Caco-2 (cell line): ENCODE data around the gene ACAP3. TPM values are rescaled to one million over a fixed set of nuclear protein-coding genes. Genes with fewer than 3 reads are reported as not detected.

Source experiments
- BruUV-seq: library from RNA; stranded (reverse); fragments of 400-500 nt; replicated peaks from 2 replicates; lab custom pipeline; 2021; lab: Mats Ljungman, UMichigan
- CTCF ChIA-PET: fragments of 300-600 bp; sonication (Branson Sonifier 250); formaldehyde crosslinking; loops from one replicate; lab custom pipeline; 2022; ENCODE audit warnings: antibody characterized with exemption; lab: Charles Lee
- POLR2A ChIA-PET: fragments of 300-600 bp; sonication (Branson Sonifier 250); formaldehyde crosslinking; loops from one replicate; lab custom pipeline; 2022; ENCODE audit warnings: antibody characterized with exemption; lab: Charles Lee
- DNase-seq, 2 experiments: peaks; one replicate each; pipeline versions ENCODE4 v3.0.0 to v3.0.0-alpha.2; 2020 to 2022
- H3K27me3 ChIP-seq: replicated peaks from 2 replicates; pipeline ENCODE4 v1.6.0; 2011; ENCODE audit warnings: low read length; ENCODE audit not compliant: control insufficient read depth, insufficient read depth
- H3K36me3 ChIP-seq: 2 replicates; pipeline ENCODE4 v1.5.1; 2011; ENCODE audit warnings: low read length; ENCODE audit not compliant: control insufficient read depth, insufficient read depth
- H3K4me1 ChIP-seq: fragments of 250-450 bp; sonication (Bioruptor Pico); 2 replicates; pipeline ENCODE4 v1.5.1; 2020; ENCODE audit warnings: mild to moderate bottlenecking
- H3K4me3 ChIP-seq: 2 replicates; pipeline ENCODE4 v1.5.1; 2011; ENCODE audit warnings: low read depth, mild to moderate bottlenecking, control low read depth, low read length
- H3K9me3 ChIP-seq: fragments of 250-450 bp; sonication (Bioruptor Pico); 2 replicates; pipeline ENCODE4 v1.5.1; 2020; ENCODE audit warnings: mild to moderate bottlenecking, moderate library complexity
- H3K27ac Mint-ChIP-seq: one replicate; pipeline ENCODE4 v1.8.0; 2022; ENCODE audit warnings: mixed read lengths; ENCODE audit not compliant: unreplicated experiment
- H3K27me3 Mint-ChIP-seq: one replicate; pipeline ENCODE4 v1.8.0; 2022; ENCODE audit warnings: mixed read lengths; ENCODE audit not compliant: insufficient read depth, unreplicated experiment
- H3K36me3 Mint-ChIP-seq: one replicate; pipeline ENCODE4 v1.8.0; 2022; ENCODE audit warnings: mild to moderate bottlenecking, mixed read lengths; ENCODE audit not compliant: insufficient read depth, unreplicated experiment
- H3K4me1 Mint-ChIP-seq: one replicate; pipeline ENCODE4 v1.8.0; 2022; ENCODE audit warnings: low read depth, mixed read lengths; ENCODE audit not compliant: unreplicated experiment
- H3K4me3 Mint-ChIP-seq: one replicate; pipeline ENCODE4 v1.8.0; 2022; ENCODE audit warnings: mild to moderate bottlenecking, moderate library complexity, mixed read lengths; ENCODE audit not compliant: unreplicated experiment
- H3K9me3 Mint-ChIP-seq: one replicate; pipeline ENCODE4 v1.8.0; 2022; ENCODE audit warnings: mixed read lengths; ENCODE audit not compliant: unreplicated experiment
- intact Hi-C: fragments of 100-400 bp; cut with micrococcal nuclease; formaldehyde crosslinking; loops from one replicate; pipeline ENCODE4 v1.10.0; 2022; ENCODE audit not compliant: unreplicated experiment
- total RNA-seq: library from RNA; stranded (reverse); gene quantifications from 2 replicates; pipeline ENCODE4 v1.2.3, GENCODE V29; 2022
- TF ChIP-seq, protein P1 (sequence below), 2 experiments: fragments of 200-600 bp in 1 of 2; IDR thresholded peaks; 1 replicate in 1 of 2; 2 replicates in 1 of 2; pipeline versions ENCODE4 v1.5.1 to v1.8.0; 2011 to 2022; ENCODE audit warnings: antibody characterized with exemption in 1 of 2, control low read depth in 1 of 2, inconsistent platforms in 1 of 2, low read depth in 1 of 2, low read length in 1 of 2, mild to moderate bottlenecking in 1 of 2, moderate library complexity in 1 of 2; ENCODE audit not compliant: insufficient read depth in 1 of 2, severe bottlenecking in 1 of 2, unreplicated experiment in 1 of 2

ACAP3 gene
- total RNA-seq, 1 experiment from 2014 or later: 46.6 TPM

DNA sequence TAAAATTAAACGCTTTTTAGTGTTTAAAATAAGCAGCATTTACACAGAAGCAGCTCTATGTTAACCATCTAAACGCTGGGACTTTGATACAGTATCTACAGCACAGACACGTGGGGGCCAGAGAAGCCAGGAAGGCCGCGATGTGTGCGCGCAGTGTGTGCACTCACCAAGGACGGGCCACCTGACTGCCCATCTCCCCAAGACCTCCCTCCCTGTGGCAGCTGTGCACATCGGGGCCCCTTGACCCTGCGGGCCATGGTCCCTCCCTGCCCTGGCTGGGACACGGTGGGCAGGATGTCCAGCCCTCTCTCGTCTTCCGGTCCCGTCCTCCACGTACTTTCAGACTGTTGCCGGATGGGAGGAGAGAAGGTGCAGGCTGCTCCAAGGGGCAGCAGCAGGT, 27.6 kb upstream of the ACAP3 start:
- peaks cover 44% of the 10 kb centered on the region for H3K36me3 Mint-ChIP-seq
- Histone ChIP-seq H3K4me1 (no peaks in the 10 kb centered on the region), H3K36me3 (no peaks in the 10 kb centered on the region), H3K4me3 (no peak overlapping the region), H3K9me3 (no peaks in the 10 kb centered on the region), H3K27me3 (no peaks in the 10 kb centered on the region)
- ChIA-PET CTCF (no interaction called here), POLR2A (no interaction called here)
- no peak for DNase-seq
- intact Hi-C loops: no loop called here
- no peaks in the 10 kb centered on the region for H3K27me3 Mint-ChIP-seq
- no peaks in the 10 kb centered on the region for H3K9me3 Mint-ChIP-seq
- H3K27ac Mint-ChIP-seq: no peak overlapping the region
- no TSS peak for BruUV-seq
- TF ChIP-seq, protein P1, sequence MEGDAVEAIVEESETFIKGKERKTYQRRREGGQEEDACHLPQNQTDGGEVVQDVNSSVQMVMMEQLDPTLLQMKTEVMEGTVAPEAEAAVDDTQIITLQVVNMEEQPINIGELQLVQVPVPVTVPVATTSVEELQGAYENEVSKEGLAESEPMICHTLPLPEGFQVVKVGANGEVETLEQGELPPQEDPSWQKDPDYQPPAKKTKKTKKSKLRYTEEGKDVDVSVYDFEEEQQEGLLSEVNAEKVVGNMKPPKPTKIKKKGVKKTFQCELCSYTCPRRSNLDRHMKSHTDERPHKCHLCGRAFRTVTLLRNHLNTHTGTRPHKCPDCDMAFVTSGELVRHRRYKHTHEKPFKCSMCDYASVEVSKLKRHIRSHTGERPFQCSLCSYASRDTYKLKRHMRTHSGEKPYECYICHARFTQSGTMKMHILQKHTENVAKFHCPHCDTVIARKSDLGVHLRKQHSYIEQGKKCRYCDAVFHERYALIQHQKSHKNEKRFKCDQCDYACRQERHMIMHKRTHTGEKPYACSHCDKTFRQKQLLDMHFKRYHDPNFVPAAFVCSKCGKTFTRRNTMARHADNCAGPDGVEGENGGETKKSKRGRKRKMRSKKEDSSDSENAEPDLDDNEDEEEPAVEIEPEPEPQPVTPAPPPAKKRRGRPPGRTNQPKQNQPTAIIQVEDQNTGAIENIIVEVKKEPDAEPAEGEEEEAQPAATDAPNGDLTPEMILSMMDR (IDR thresholded peaks at IDR 0.05; ENCODE audit: insufficient read depth in 1 of 2, low read depth in 1 of 2, low read length in 1 of 2, severe bottlenecking in 1 of 2, unreplicated experiment in 1 of 2): no peak
- H3K4me3 Mint-ChIP-seq: no peak overlapping the region
- H3K4me1 Mint-ChIP-seq: no peaks in the 10 kb centered on the region

DNA sequence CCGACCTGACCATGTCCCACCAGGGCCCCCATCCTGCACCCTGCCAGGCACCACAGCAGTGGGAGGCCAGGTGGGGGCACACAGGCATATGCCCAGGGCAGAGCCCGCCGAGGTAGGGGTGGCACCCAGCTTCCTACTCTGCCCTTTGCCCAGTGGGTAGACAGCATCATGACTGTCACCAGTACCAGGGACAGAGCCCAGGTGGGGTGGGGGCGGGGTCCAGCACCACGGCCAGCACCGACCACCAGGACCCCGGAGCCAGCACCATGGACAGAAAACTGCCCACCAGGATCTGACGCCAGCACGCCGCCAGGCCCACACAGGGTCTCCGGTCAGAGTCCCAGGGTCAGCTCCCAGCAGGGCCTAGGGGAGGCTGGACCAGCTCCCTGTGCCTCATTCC, 27.1 kb upstream of the ACAP3 start:
- no TSS peak for BruUV-seq
- ChIA-PET CTCF (no interaction called here), POLR2A (no interaction called here)
- H3K27me3 Mint-ChIP-seq: no peaks in the 10 kb centered on the region
- no peak for DNase-seq
- Histone ChIP-seq H3K36me3 (no peaks in the 10 kb centered on the region), H3K4me1 (no peaks in the 10 kb centered on the region), H3K27me3 (no peaks in the 10 kb centered on the region), H3K4me3 (no peak overlapping the region), H3K9me3 (no peaks in the 10 kb centered on the region)
- no peak overlapping the region for H3K4me3 Mint-ChIP-seq
- H3K9me3 Mint-ChIP-seq: no peaks in the 10 kb centered on the region
- peaks cover 39% of the 10 kb centered on the region for H3K36me3 Mint-ChIP-seq
- no peak overlapping the region for H3K27ac Mint-ChIP-seq
- no peaks in the 10 kb centered on the region for H3K4me1 Mint-ChIP-seq
- intact Hi-C loops: no loop called here
- TF ChIP-seq, protein P1 (IDR thresholded peaks at IDR 0.05; ENCODE audit: insufficient read depth in 1 of 2, low read depth in 1 of 2, low read length in 1 of 2, severe bottlenecking in 1 of 2, unreplicated experiment in 1 of 2): no peak

DNA sequence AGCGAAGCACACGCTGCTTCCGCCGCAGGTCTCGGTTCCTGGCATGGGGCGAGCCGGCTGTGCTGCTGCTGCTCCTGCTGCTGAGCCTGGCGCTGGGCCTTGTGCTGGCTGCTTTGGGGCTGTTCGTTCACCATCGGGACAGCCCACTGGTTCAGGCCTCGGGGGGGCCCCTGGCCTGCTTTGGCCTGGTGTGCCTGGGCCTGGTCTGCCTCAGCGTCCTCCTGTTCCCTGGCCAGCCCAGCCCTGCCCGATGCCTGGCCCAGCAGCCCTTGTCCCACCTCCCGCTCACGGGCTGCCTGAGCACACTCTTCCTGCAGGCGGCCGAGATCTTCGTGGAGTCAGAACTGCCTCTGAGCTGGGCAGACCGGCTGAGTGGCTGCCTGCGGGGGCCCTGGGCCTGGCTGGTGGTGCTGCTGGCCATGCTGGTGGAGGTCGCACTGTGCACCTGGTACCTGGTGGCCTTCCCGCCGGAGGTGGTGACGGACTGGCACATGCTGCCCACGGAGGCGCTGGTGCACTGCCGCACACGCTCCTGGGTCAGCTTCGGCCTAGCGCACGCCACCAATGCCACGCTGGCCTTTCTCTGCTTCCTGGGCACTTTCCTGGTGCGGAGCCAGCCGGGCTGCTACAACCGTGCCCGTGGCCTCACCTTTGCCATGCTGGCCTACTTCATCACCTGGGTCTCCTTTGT, 26.0 kb upstream of the ACAP3 start:
- CTCF ChIA-PET: no interaction called here
- no peaks in the 10 kb centered on the region for H3K4me1 Mint-ChIP-seq
- H3K9me3 Mint-ChIP-seq: no peaks in the 10 kb centered on the region

More for the DNA sequence above, 26.0 kb upstream of the ACAP3 start:
- no peaks in the 10 kb centered on the region for H3K27me3 ChIP-seq
- no peak overlapping the region for H3K4me3 Mint-ChIP-seq
- intact Hi-C loops: no loop called here
- H3K27ac Mint-ChIP-seq: no peak overlapping the region
- POLR2A ChIA-PET: no interaction called here
- no peak overlapping the region for H3K4me3 ChIP-seq
- no peak for DNase-seq
- H3K36me3 ChIP-seq: no peaks in the 10 kb centered on the region
- no TSS peak for BruUV-seq
- H3K4me1 ChIP-seq: no peaks in the 10 kb centered on the region
- H3K9me3 ChIP-seq: no peaks in the 10 kb centered on the region
- TF ChIP-seq, protein P1 (IDR thresholded peaks at IDR 0.05; ENCODE audit: insufficient read depth in 1 of 2, low read depth in 1 of 2, low read length in 1 of 2, severe bottlenecking in 1 of 2, unreplicated experiment in 1 of 2): no peak
- peaks cover 43% of the 10 kb centered on the region for H3K36me3 Mint-ChIP-seq
- H3K27me3 Mint-ChIP-seq: no peaks in the 10 kb centered on the region
